WTC11 (cell line): ENCODE measurements around the gene PROSER2. TPM values are rescaled to one million over a fixed set of nuclear protein-coding genes. Genes with fewer than 3 reads are reported as not detected.

Experiments used
- ATAC-seq: fragments of 200-7000 bp; cut with Tn5 transposase; 2 replicates; pipeline ENCODE4 v1.10.0; 2021; ENCODE audit warnings: mild to moderate bottlenecking, moderate library complexity
- CTCF ChIA-PET: fragments of 300-600 bp; sonication (Branson Sonifier 250); formaldehyde crosslinking; loops from one replicate; lab custom pipeline; 2021; ENCODE audit warnings: antibody characterized with exemption; lab: Charles Lee
- POLR2A ChIA-PET: fragments of 350-600 bp; sonication (Branson Sonifier 250); formaldehyde crosslinking; loops from one replicate; lab custom pipeline; 2021; ENCODE audit warnings: antibody characterized with exemption; lab: Charles Lee
- DNase-seq: peaks from one replicate; pipeline ENCODE4 v3.0.0; 2021; ENCODE audit warnings: low spot score
- H3K27ac Mint-ChIP-seq: 2 replicates; pipeline ENCODE4 v1.8.0; 2021; ENCODE audit warnings: mixed read lengths
- H3K27me3 Mint-ChIP-seq: 2 replicates; pipeline ENCODE4 v1.8.0; 2021; ENCODE audit warnings: low read depth, mild to moderate bottlenecking, moderate library complexity, mixed read lengths
- H3K36me3 Mint-ChIP-seq: 2 replicates; pipeline ENCODE4 v1.8.0; 2021; ENCODE audit warnings: mixed read lengths
- H3K4me1 Mint-ChIP-seq: 2 replicates; pipeline ENCODE4 v1.8.0; 2022; ENCODE audit warnings: mixed read lengths
- H3K4me3 Mint-ChIP-seq: 2 replicates; pipeline ENCODE4 v1.8.0; 2021; ENCODE audit warnings: mild to moderate bottlenecking, moderate library complexity, mixed read lengths
- H3K9me3 Mint-ChIP-seq: 2 replicates; pipeline ENCODE4 v1.8.0; 2021; ENCODE audit warnings: mixed read lengths
- GRHL2 ChIP-seq: fragments of 250-450 bp; sonication (Bioruptor Pico); IDR thresholded peaks from 2 replicates; pipeline ENCODE4 v1.8.0; 2022; ENCODE audit warnings: mild to moderate bottlenecking, moderate library complexity; ENCODE audit not compliant: insufficient replicate concordance, severe bottlenecking
- GTF2I ChIP-seq: fragments of 250-450 bp; sonication (Bioruptor Pico); conservative IDR thresholded peaks from 2 replicates; pipeline ENCODE4 v1.4.0; 2021; ENCODE audit warnings: mild to moderate bottlenecking
- HMGA2 ChIP-seq: fragments of 250-450 bp; sonication (Bioruptor Pico); IDR thresholded peaks from 2 replicates; pipeline ENCODE4 v1.4.0; 2021; ENCODE audit warnings: mild to moderate bottlenecking, moderate library complexity
- IRF1 ChIP-seq: sonication (generic); formaldehyde crosslinking; IDR thresholded peaks from 2 replicates; pipeline ENCODE4 v1.8.0; 2023; ENCODE audit warnings: missing genetic modification reagents
- MLX ChIP-seq: sonication (generic); formaldehyde crosslinking; IDR thresholded peaks from 2 replicates; pipeline ENCODE4 v1.8.1; 2023; ENCODE audit warnings: mild to moderate bottlenecking, missing genetic modification reagents, moderate library complexity
- NFYB ChIP-seq: sonication (generic); formaldehyde crosslinking; conservative IDR thresholded peaks from 2 replicates; pipeline ENCODE4 v1.8.0; 2022; ENCODE audit warnings: low read depth, missing genetic modification reagents
- NR3C1 ChIP-seq: sonication (generic); formaldehyde crosslinking; conservative IDR thresholded peaks from 2 replicates; pipeline ENCODE4 v1.8.1; 2023; ENCODE audit warnings: low read depth, mild to moderate bottlenecking, missing genetic modification reagents
- PRRX2 ChIP-seq: fragments of 250-450 bp; sonication (Bioruptor Pico); IDR thresholded peaks from 2 replicates; pipeline ENCODE4 v1.8.0; 2021; ENCODE audit warnings: mild to moderate bottlenecking
- RELA ChIP-seq: sonication (generic); formaldehyde crosslinking; IDR thresholded peaks from 2 replicates; pipeline ENCODE4 v1.8.1; 2022; ENCODE audit warnings: missing genetic modification reagents, mild to moderate bottlenecking, borderline replicate concordance
- SOX15 ChIP-seq: fragments of 250-450 bp; sonication (Bioruptor Pico); IDR thresholded peaks from 2 replicates; pipeline ENCODE4 v1.9.0; 2021; ENCODE audit warnings: mild to moderate bottlenecking
- TEAD1 ChIP-seq: sonication (generic); formaldehyde crosslinking; IDR thresholded peaks from 2 replicates; pipeline ENCODE4 v1.8.0; 2022; ENCODE audit warnings: mild to moderate bottlenecking, missing genetic modification reagents
- TEAD4 ChIP-seq: sonication (generic); formaldehyde crosslinking; IDR thresholded peaks from 2 replicates; pipeline ENCODE4 v1.8.0; 2022; ENCODE audit warnings: mild to moderate bottlenecking, missing genetic modification reagents
- USF1 ChIP-seq: sonication (generic); formaldehyde crosslinking; IDR thresholded peaks from 2 replicates; pipeline ENCODE4 v1.8.0; 2022; ENCODE audit warnings: mild to moderate bottlenecking, missing genetic modification reagents
- ZNF232 ChIP-seq: sonication (generic); formaldehyde crosslinking; IDR thresholded peaks from 2 replicates; pipeline ENCODE4 v1.8.0; 2022; ENCODE audit warnings: mild to moderate bottlenecking, missing genetic modification reagents
- ZNF317 ChIP-seq: sonication (generic); formaldehyde crosslinking; IDR thresholded peaks from 2 replicates; pipeline ENCODE4 v1.8.1; 2023; ENCODE audit warnings: low read depth, mild to moderate bottlenecking, moderate library complexity, missing genetic modification reagents, borderline replicate concordance
- total RNA-seq: library from RNA; stranded (reverse); gene quantifications from 3 replicates; pipeline ENCODE4 v1.2.3, GENCODE V29; 2021
- TF ChIP-seq, protein P1 (sequence below): sonication (generic); formaldehyde crosslinking; IDR thresholded peaks from 2 replicates; pipeline ENCODE4 v1.8.0; 2023; ENCODE audit warnings: mild to moderate bottlenecking, missing genetic modification reagents
- TF ChIP-seq, protein P2 (sequence below): sonication (generic); formaldehyde crosslinking; IDR thresholded peaks from 2 replicates; pipeline ENCODE4 v1.8.1; 2022; ENCODE audit warnings: low read depth, mild to moderate bottlenecking, moderate library complexity, missing genetic modification reagents, borderline replicate concordance
- TF ChIP-seq, protein P3 (sequence below): fragments of 250-450 bp; sonication (Bioruptor Pico); IDR thresholded peaks from 2 replicates; pipeline ENCODE4 v1.9.0; 2021; ENCODE audit warnings: moderate library complexity, mild to moderate bottlenecking, inconsistent platforms, borderline replicate concordance
- TF ChIP-seq, protein P4 (sequence below): sonication (generic); formaldehyde crosslinking; IDR thresholded peaks from 2 replicates; pipeline ENCODE4 v1.8.1; 2022; ENCODE audit warnings: missing genetic modification reagents, borderline replicate concordance

PROSER2 gene
- total RNA-seq, 1 experiment from 2014 or later = 8.5 TPM

GRCh38 chr10:11884706-11885423 is 61.7 kb downstream of the PROSER2 start (continued):
- TF ChIP-seq, protein P1, sequence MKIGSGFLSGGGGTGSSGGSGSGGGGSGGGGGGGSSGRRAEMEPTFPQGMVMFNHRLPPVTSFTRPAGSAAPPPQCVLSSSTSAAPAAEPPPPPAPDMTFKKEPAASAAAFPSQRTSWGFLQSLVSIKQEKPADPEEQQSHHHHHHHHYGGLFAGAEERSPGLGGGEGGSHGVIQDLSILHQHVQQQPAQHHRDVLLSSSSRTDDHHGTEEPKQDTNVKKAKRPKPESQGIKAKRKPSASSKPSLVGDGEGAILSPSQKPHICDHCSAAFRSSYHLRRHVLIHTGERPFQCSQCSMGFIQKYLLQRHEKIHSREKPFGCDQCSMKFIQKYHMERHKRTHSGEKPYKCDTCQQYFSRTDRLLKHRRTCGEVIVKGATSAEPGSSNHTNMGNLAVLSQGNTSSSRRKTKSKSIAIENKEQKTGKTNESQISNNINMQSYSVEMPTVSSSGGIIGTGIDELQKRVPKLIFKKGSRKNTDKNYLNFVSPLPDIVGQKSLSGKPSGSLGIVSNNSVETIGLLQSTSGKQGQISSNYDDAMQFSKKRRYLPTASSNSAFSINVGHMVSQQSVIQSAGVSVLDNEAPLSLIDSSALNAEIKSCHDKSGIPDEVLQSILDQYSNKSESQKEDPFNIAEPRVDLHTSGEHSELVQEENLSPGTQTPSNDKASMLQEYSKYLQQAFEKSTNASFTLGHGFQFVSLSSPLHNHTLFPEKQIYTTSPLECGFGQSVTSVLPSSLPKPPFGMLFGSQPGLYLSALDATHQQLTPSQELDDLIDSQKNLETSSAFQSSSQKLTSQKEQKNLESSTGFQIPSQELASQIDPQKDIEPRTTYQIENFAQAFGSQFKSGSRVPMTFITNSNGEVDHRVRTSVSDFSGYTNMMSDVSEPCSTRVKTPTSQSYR (CRISPR knock-in tag) = no peak
- no peak for TF ChIP-seq ZNF317 (CRISPR knock-in tag)
- TF ChIP-seq, protein P2, sequence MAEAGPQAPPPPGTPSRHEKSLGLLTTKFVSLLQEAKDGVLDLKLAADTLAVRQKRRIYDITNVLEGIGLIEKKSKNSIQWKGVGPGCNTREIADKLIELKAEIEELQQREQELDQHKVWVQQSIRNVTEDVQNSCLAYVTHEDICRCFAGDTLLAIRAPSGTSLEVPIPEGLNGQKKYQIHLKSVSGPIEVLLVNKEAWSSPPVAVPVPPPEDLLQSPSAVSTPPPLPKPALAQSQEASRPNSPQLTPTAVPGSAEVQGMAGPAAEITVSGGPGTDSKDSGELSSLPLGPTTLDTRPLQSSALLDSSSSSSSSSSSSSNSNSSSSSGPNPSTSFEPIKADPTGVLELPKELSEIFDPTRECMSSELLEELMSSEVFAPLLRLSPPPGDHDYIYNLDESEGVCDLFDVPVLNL = no peak
- TF ChIP-seq NFYB (CRISPR knock-in tag) = no peak
- TF ChIP-seq TEAD1 (CRISPR knock-in tag) = no peak
- TF ChIP-seq NR3C1 (CRISPR knock-in tag) = no peak

DNA sequence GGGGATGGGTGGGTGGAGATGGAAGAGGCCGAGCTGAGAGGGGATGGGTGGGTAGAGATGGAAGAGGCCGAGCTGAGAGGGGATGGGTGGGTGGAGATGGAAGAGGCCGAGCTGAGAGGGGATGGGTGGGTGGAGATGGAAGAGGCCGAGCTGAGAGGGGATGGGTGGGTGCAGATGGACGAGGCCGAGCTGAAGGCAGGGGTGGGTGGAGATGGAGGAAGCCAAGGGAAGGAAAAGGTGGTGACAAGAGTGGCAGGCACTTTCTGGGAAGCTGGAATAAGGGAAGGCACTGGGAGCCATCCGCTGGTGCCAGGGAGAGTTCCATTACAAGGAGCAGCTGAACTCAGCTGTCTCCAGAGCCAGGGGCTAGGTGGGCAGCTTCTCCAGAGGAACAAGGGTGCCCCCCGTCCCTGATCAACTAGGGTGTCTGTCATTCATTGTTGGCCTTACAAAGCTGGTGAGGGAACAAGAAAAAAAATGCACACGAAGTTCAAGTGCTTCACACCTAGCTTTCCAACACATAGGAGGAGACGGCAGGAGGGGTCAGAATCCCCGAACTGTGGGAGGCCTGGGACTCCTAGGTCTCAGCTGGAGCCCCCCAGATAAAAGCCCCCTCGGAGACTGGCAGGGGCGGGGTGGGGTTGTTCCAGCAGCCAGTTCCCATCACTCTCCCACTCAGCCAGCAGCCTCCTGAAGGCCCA is 62.4 kb downstream of the PROSER2 start:
- no peak overlapping the region for H3K4me3 Mint-ChIP-seq
- peaks cover 4% of the 10 kb centered on the region for H3K4me1 Mint-ChIP-seq
- H3K9me3 Mint-ChIP-seq = no peaks in the 10 kb centered on the region
- no peak overlapping the region for H3K27ac Mint-ChIP-seq
- ChIA-PET POLR2A (interaction anchor here (0.9 kb wide), 1 partner anchor 8 kb away, joined by 4 read pairs; no protein-coding TSS in a partner anchor), CTCF (interaction anchor here (1.2 to 1.3 kb wide), 2 partner anchors 10 to 32 kb away, joined by 3 to 4 read pairs; no protein-coding TSS in a partner anchor)
- TF ChIP-seq, protein P1 (CRISPR knock-in tag) = no peak
- TF ChIP-seq, protein P3, sequence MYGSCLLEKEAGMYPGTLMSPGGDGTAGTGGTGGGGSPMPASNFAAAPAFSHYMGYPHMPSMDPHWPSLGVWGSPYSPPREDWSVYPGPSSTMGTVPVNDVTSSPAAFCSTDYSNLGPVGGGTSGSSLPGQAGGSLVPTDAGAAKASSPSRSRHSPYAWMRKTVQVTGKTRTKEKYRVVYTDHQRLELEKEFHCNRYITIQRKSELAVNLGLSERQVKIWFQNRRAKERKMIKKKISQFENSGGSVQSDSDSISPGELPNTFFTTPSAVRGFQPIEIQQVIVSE (CRISPR knock-in tag) = no peak
- TF ChIP-seq, all 79 proteins: peak for 0
- Mint-ChIP-seq H3K36me3 (no peaks in the 10 kb centered on the region), H3K27me3 (no peaks in the 10 kb centered on the region)
- ATAC-seq = no peak
- no peak for DNase-seq

GRCh38 chr10:11886138-11886474 is 63.0 kb downstream of the PROSER2 start:
- no peak for DNase-seq
- Mint-ChIP-seq H3K27me3 (no peaks in the 10 kb centered on the region), H3K4me1 (peaks cover 2% of the 10 kb centered on the region; the same call in 1 of the 2 replicates), H3K9me3 (no peaks in the 10 kb centered on the region), H3K36me3 (no peaks in the 10 kb centered on the region), H3K27ac (no peak overlapping the region), H3K4me3 (no peak overlapping the region)
- no peak for ATAC-seq
- POLR2A ChIA-PET = interaction anchor here (0.9 kb wide), 1 partner anchor 9 kb away, joined by 4 read pairs; no protein-coding TSS in a partner anchor
- CTCF ChIA-PET = interaction anchor here (1.2 to 1.3 kb wide), 2 partner anchors 10 to 33 kb away, joined by 3 to 4 read pairs; no protein-coding TSS in a partner anchor
- TF ChIP-seq RELA (CRISPR knock-in tag) (no peak), IRF1 (CRISPR knock-in tag) (no peak), TEAD4 (CRISPR knock-in tag) (no peak), HMGA2 (CRISPR knock-in tag) (no peak), GRHL2 (CRISPR knock-in tag) (no peak), SOX15 (CRISPR knock-in tag) (no peak), ZNF232 (CRISPR knock-in tag) (no peak), GTF2I (no peak), USF1 (no peak), MLX (CRISPR knock-in tag) (no peak), PRRX2 (CRISPR knock-in tag) (no peak)
- TF ChIP-seq, protein P4, sequence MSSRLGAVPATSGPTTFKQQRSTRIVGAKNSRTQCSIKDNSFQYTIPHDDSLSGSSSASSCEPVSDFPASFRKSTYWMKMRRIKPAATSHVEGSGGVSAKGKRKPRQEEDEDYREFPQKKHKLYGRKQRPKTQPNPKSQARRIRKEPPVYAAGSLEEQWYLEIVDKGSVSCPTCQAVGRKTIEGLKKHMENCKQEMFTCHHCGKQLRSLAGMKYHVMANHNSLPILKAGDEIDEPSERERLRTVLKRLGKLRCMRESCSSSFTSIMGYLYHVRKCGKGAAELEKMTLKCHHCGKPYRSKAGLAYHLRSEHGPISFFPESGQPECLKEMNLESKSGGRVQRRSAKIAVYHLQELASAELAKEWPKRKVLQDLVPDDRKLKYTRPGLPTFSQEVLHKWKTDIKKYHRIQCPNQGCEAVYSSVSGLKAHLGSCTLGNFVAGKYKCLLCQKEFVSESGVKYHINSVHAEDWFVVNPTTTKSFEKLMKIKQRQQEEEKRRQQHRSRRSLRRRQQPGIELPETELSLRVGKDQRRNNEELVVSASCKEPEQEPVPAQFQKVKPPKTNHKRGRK (CRISPR knock-in tag) = no peak
